ENCODE measurements around the gene PTPRM.

The PTPRM gene

DNA sequence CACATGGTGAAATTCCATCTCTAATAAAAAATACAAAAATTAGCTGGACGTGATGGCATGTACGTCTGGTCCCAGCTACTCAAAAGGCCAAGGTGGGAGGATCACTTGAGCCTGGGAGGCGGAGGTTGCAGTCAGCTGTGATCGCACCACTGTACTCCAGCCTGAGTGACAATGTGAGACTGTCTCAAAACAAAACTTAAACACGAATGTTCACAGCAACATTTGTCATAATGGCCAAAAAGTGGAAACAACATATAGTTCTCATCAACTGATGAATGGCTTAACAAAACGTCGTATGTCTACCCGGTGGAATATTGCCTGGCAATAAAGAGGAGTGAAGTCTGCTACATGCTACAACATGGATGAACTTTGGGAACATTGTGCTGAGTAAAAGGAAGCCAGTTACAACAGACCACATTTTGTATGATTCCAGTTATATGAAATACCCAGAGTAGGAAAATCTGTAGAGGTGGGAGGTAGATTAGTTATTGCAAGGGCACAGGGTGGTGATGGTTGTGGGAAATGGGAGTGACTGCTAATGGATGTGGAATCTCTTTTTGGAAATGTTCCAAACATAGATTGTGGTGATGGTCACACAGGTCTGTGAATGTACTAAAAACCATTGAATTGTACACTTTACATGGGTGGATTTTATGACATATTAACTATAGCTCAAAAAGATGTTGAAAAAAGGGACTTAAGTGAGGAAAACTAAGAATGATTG is 478.2 kb downstream of the PTPRM start:
- no peaks in the 10 kb centered on the region for H3K9me2 ChIP-seq (replicated peaks; ENCODE audit: insufficient read depth, low read length)
- H3K79me2 ChIP-seq (ENCODE audit: low read length), result no peaks in the 10 kb centered on the region
- no peak overlapping the region for H3K27ac ChIP-seq (ENCODE audit: low read length)
- no peak overlapping the region for H3K9ac ChIP-seq (ENCODE audit: low read length)
- no peaks in the 10 kb centered on the region for H3K27me3 ChIP-seq (replicated peaks; ENCODE audit: insufficient read depth, low read length)
- TF ChIP-seq, protein P1, sequence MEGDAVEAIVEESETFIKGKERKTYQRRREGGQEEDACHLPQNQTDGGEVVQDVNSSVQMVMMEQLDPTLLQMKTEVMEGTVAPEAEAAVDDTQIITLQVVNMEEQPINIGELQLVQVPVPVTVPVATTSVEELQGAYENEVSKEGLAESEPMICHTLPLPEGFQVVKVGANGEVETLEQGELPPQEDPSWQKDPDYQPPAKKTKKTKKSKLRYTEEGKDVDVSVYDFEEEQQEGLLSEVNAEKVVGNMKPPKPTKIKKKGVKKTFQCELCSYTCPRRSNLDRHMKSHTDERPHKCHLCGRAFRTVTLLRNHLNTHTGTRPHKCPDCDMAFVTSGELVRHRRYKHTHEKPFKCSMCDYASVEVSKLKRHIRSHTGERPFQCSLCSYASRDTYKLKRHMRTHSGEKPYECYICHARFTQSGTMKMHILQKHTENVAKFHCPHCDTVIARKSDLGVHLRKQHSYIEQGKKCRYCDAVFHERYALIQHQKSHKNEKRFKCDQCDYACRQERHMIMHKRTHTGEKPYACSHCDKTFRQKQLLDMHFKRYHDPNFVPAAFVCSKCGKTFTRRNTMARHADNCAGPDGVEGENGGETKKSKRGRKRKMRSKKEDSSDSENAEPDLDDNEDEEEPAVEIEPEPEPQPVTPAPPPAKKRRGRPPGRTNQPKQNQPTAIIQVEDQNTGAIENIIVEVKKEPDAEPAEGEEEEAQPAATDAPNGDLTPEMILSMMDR (IDR thresholded peaks at IDR 0.05; ENCODE audit: low read length), result no peak
- no peak for TF ChIP-seq EZH2 (optimal IDR thresholded peaks at IDR 0.05; ENCODE audit: low read depth, low read length)
- no peak for TF ChIP-seq EZH2phosphoT487 (IDR thresholded peaks at IDR 0.05; ENCODE audit: low read length)
- no peaks in the 10 kb centered on the region for H4K20me1 ChIP-seq (ENCODE audit: insufficient read depth, low read length)
- no peaks in the 10 kb centered on the region for H3K36me3 ChIP-seq (replicated peaks; ENCODE audit: insufficient read depth, low read length)
- H3K4me1 ChIP-seq (ENCODE audit: low read length), result no peaks in the 10 kb centered on the region
- H3F3A ChIP-seq (ENCODE audit: insufficient read depth, low read length), result no peaks in the 10 kb centered on the region
- H3K9me3 ChIP-seq (replicated peaks; ENCODE audit: insufficient read depth, low read length), result no peaks in the 10 kb centered on the region
- H2AFZ ChIP-seq (ENCODE audit: low read length), result no peak overlapping the region
- H3K4me3 ChIP-seq (ENCODE audit: low read length), result no peak overlapping the region
- DNase-seq, result no peak
- H3K4me2 ChIP-seq (ENCODE audit: low read depth, low read length), result no peak overlapping the region

DNA sequence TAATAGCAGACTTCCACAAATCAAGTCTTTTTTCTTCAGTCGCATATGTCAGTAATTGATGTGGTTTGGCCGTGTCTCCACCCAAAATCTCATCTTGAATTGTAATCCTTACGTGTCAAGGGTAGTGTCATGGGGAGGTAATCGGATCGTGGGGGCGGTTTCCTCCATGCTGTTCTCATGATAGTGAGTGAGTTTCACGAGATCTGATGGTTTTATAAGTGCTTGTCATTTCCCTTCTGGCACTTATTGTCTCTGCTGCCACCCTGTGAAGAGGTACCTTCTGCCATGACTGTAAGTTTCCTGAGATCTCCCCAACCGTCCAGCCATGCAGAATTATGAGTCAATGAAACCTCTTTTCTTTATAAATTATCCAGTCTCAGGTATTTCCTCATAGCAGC is 478.8 kb downstream of the PTPRM start:
- no peaks in the 10 kb centered on the region for H3K27me3 ChIP-seq (replicated peaks; ENCODE audit: insufficient read depth, low read length)
- no peak overlapping the region for H3K4me2 ChIP-seq (ENCODE audit: low read depth, low read length)
- no peak for DNase-seq
- no peaks in the 10 kb centered on the region for H4K20me1 ChIP-seq (ENCODE audit: insufficient read depth, low read length)
- no peak overlapping the region for H3K4me3 ChIP-seq (ENCODE audit: low read length)
- no peak overlapping the region for H3K9ac ChIP-seq (ENCODE audit: low read length)
- H3K36me3 ChIP-seq (replicated peaks; ENCODE audit: insufficient read depth, low read length), result no peaks in the 10 kb centered on the region
- no peaks in the 10 kb centered on the region for H3K4me1 ChIP-seq (ENCODE audit: low read length)
- no peaks in the 10 kb centered on the region for H3K9me3 ChIP-seq (replicated peaks; ENCODE audit: insufficient read depth, low read length)
- H3K9me2 ChIP-seq (replicated peaks; ENCODE audit: insufficient read depth, low read length), result no peaks in the 10 kb centered on the region
- no peak overlapping the region for H3K27ac ChIP-seq (ENCODE audit: low read length)
- TF ChIP-seq EZH2phosphoT487 (IDR thresholded peaks at IDR 0.05; ENCODE audit: low read length) (no peak), EZH2 (optimal IDR thresholded peaks at IDR 0.05; ENCODE audit: low read depth, low read length) (no peak)
- TF ChIP-seq, protein P1 (IDR thresholded peaks at IDR 0.05; ENCODE audit: low read length), result no peak
- no peaks in the 10 kb centered on the region for H3K79me2 ChIP-seq (ENCODE audit: low read length)
- no peaks in the 10 kb centered on the region for H3F3A ChIP-seq (ENCODE audit: insufficient read depth, low read length)
- H2AFZ ChIP-seq (ENCODE audit: low read length), result no peak overlapping the region

DNA sequence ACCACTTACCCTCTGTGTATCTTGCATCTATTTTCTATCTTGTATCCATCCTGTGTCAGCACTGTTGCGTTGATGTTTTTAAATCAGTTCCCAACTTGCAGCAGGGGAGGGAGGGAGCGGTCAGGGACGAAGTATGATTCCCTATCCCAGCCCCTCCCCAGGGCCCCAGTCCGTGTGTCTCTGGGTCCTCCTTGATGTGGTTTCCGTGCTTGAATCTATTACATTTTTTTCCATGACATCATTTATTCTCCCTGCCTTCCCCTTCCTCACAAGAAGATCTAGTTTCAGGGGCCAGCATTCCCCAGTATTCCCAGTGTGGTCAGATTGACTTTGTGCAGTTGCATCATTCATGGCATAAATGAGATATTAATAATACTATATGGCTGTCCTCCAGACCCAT is 479.3 kb downstream of the PTPRM start:
- Histone ChIP-seq H3K27ac (ENCODE audit: low read length) (no peak overlapping the region), H2AFZ (ENCODE audit: low read length) (no peak overlapping the region), H3K27me3 (replicated peaks; ENCODE audit: insufficient read depth, low read length) (no peaks in the 10 kb centered on the region), H4K20me1 (ENCODE audit: insufficient read depth, low read length) (no peaks in the 10 kb centered on the region), H3K9me2 (replicated peaks; ENCODE audit: insufficient read depth, low read length) (no peaks in the 10 kb centered on the region), H3K9ac (ENCODE audit: low read length) (no peak overlapping the region), H3K9me3 (replicated peaks; ENCODE audit: insufficient read depth, low read length) (no peaks in the 10 kb centered on the region), H3K79me2 (ENCODE audit: low read length) (no peaks in the 10 kb centered on the region), H3K36me3 (replicated peaks; ENCODE audit: insufficient read depth, low read length) (no peaks in the 10 kb centered on the region), H3K4me2 (ENCODE audit: low read depth, low read length) (no peak overlapping the region), H3K4me3 (ENCODE audit: low read length) (no peak overlapping the region), H3K4me1 (ENCODE audit: low read length) (no peaks in the 10 kb centered on the region), H3F3A (ENCODE audit: insufficient read depth, low read length) (no peaks in the 10 kb centered on the region)
- no peak for DNase-seq
- TF ChIP-seq, protein P1 (IDR thresholded peaks at IDR 0.05; ENCODE audit: low read length), result no peak
- TF ChIP-seq EZH2 (optimal IDR thresholded peaks at IDR 0.05; ENCODE audit: low read depth, low read length) (no peak), EZH2phosphoT487 (IDR thresholded peaks at IDR 0.05; ENCODE audit: low read length) (no peak)
